Measurements from ENCODE around the gene GCC1.

DNA sequence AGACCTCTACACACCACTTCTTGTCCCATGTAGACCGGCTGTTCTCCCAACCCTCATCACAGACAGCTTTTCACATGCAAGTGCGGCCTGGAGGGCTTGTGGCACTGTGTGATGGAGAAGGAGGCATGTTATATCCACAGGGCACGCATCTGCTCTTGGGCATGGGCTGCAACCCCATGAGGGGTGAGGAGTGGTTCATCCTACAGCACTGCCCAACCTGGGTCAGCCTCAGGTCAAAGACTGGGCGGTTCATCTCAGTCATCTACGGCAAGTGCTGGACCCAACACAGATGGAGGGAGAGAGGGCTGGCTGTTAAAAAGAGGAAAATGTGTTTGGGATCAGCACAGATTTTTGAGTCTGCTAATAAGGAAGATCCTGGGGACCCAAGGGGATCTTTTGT, 10.3 kb upstream of the GCC1 start:
- no peak for TF ChIP-seq POLR2A (IDR thresholded peaks at IDR 0.05)
- TF ChIP-seq, protein P1, sequence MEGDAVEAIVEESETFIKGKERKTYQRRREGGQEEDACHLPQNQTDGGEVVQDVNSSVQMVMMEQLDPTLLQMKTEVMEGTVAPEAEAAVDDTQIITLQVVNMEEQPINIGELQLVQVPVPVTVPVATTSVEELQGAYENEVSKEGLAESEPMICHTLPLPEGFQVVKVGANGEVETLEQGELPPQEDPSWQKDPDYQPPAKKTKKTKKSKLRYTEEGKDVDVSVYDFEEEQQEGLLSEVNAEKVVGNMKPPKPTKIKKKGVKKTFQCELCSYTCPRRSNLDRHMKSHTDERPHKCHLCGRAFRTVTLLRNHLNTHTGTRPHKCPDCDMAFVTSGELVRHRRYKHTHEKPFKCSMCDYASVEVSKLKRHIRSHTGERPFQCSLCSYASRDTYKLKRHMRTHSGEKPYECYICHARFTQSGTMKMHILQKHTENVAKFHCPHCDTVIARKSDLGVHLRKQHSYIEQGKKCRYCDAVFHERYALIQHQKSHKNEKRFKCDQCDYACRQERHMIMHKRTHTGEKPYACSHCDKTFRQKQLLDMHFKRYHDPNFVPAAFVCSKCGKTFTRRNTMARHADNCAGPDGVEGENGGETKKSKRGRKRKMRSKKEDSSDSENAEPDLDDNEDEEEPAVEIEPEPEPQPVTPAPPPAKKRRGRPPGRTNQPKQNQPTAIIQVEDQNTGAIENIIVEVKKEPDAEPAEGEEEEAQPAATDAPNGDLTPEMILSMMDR (IDR thresholded peaks at IDR 0.05) = no peak

Measured in prostate gland (tissue), 2 donors.